Epithelial cell of esophagus (primary cell): ENCODE data around the gene AKAP10.
A peak's percentile ranks its signal among the peaks of the same experiment; 100 is the strongest.
"Not testable (repeated sequence)": the region's sequence is repeated elsewhere in the genome, so short reads cannot be mapped to it uniquely, and the experiment has no call there.

ENCODE experiments used
- DNase-seq: peaks from one replicate; pipeline ENCODE4 v3.0.0; 2010; ENCODE audit warnings: low read depth
- H3K4me3 ChIP-seq: 2 replicates; pipeline ENCODE4 v1.5.1; 2011; ENCODE audit warnings: mild to moderate bottlenecking, low read length, control low read depth
- TF ChIP-seq, protein P1 (sequence below): IDR thresholded peaks from 2 replicates; pipeline ENCODE4 v1.5.1; 2011; ENCODE audit warnings: low read depth, mild to moderate bottlenecking, low read length, control low read depth, inconsistent platforms; ENCODE audit not compliant: insufficient read depth; ENCODE audit errors: missing control alignments

The AKAP10 gene

GRCh38 chr17:19876529-19877161, 101.0 kb downstream of the AKAP10 start:
- DNase-seq, result no peak
- no peak overlapping the region for H3K4me3 ChIP-seq
- TF ChIP-seq, protein P1, sequence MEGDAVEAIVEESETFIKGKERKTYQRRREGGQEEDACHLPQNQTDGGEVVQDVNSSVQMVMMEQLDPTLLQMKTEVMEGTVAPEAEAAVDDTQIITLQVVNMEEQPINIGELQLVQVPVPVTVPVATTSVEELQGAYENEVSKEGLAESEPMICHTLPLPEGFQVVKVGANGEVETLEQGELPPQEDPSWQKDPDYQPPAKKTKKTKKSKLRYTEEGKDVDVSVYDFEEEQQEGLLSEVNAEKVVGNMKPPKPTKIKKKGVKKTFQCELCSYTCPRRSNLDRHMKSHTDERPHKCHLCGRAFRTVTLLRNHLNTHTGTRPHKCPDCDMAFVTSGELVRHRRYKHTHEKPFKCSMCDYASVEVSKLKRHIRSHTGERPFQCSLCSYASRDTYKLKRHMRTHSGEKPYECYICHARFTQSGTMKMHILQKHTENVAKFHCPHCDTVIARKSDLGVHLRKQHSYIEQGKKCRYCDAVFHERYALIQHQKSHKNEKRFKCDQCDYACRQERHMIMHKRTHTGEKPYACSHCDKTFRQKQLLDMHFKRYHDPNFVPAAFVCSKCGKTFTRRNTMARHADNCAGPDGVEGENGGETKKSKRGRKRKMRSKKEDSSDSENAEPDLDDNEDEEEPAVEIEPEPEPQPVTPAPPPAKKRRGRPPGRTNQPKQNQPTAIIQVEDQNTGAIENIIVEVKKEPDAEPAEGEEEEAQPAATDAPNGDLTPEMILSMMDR, result no peak

GRCh38 chr17:19874256-19874655, 103.4 kb downstream of the AKAP10 start:
- TF ChIP-seq, protein P1, result no peak
- DNase-seq, result no peak
- no peak overlapping the region for H3K4me3 ChIP-seq

DNA sequence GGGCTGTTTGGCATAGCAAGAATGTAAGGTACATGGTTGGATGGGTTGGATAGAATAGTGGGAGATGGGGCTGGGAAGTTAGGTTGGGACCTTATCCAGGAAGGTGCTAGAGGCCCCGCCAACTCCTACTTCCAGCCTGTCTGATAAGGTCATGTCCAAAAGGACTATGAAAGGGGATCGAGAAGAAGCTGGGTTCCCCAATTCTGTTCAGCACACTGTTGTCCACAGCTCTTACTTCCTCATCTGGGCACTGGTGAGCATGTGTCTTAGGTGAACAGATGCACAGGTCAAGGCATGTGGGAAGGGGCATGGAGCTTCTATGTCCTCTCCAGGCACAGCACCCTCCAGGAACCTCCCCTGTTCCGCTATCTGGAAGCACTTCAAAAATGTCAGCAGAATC, 104.3 kb downstream of the AKAP10 start:
- DNase-seq, result no peak
- no peak overlapping the region for H3K4me3 ChIP-seq
- TF ChIP-seq, protein P1, result no peak

DNA sequence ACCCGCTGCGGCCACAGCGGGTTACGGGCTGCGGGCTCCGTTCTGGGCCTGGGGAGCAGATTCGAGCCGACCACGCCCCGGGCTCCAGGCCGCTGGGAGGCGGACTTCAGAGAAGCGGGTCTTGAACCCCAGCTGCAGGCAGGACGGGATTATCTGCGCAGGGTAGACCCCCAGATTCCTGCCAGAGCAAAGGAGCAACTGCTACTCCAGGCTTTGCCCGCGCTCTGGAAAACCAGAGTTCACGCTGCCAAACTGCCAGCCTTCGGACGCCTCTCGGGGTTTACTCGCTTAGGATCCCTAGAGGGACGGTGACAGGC, 109.6 kb downstream of the AKAP10 start:
- H3K4me3 ChIP-seq, result peak overlapping the region; percentile 41
- TF ChIP-seq, protein P1, result no peak
- no peak for DNase-seq

DNA sequence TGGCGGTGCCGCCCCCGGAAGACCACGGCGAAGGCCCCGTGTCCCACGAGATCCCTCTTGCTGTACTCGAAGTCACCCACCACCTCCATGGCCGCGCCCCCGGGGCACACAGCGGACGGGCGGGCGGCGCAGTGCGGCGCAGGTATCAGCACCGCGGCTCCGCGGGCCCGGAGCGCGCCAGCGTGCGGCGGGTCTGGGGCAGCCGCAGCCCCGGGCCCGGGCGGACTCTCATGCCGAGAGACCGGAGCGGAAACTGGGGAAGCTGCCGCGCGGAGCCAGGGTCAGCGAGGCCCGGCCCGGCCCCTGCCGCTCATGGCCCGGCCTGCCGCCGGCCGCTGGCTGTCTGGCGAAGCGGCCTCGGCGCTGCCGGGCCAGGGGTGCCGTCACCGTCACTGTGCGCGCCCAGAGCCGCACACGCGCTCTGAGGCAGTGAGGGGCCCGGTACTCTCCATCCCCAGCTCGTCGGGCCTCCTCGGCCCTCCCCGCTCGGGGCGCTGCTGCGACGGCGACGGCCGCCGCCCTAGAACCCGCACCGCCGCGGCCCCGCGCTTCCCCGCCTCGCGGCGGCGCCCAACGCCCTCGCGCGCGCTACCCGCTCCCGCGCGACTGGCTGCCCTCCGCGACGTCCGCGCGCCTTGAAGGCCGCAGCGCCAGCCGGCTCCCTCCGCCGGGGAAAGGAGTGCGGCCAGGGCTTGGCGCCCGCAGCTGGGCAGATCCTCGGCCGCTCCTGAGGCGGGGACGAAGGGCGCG, 110.1 kb downstream of the AKAP10 start, which contains the start of gene ULK2:
Gene ULK2, minus strand, starts transcription at position 608 of the 750 bp plus-strand sequence. Its CDS starts 519 bp downstream, at position 89.
- peak; percentile 75 for DNase-seq
- TF ChIP-seq, protein P1, result no peak
- H3K4me3 ChIP-seq, result peak within 1 kb of the TSS; percentile 75

- TF ChIP-seq, protein P1, result peak; percentile 32
- peak; percentile 68 for DNase-seq
- peak overlapping the region; percentile 75 for H3K4me3 ChIP-seq
These were observed 110.6 kb downstream of the AKAP10 start for GRCh38 chr17:19867079-19867328.

DNA sequence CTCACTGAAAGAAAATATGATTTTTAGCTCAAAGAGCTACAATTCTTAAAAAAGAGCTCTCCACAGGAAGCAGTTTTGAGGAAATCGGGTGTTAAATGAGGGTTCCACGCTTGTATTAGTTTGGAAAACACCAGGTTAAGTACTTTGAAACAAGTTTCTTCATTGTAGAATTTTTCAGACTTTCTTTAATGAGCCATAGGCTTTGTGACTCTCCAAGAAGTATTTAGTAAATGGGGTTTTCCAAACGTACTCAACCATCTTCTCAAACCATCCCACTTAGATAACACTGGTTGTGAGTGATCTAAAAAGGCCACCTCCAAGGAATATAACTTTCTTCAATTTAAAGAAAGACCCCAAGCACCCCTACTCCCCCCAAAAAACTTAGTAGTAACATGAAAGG, 112.6 kb downstream of the AKAP10 start:
- no peak for DNase-seq
- TF ChIP-seq, protein P1, result no peak
- H3K4me3 ChIP-seq, result no peak overlapping the region

DNA sequence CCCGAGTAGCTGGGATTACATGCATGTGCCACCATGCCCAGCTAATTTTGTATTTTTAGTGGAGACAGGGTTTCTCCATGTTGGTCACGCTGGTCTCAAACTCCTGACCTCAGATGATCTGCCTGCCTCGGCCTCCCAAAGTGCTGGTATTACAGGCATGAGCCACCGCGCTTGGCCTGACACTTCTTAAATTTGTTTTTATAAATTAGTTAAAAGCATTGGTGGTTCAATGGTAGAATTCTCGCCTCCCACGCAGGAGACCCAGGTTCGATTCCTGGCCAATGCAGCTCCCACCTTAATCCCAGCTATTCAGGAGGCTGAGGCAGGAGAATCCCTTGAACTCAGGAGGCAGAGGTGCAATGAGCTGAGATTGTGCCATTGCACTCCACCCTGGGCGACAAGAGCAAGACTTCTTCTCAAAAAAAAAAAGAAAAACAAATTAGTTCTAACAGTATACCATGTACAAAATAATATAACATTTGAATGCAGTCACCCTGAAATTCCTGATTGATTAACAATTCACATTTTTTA, 116.9 kb downstream of the AKAP10 start:
- not testable (repeated sequence) for H3K4me3 ChIP-seq, DNase-seq
